Hair follicle dermal papilla cell (primary cell): ENCODE measurements around the gene SHCBP1. TPM values are rescaled to one million over a fixed set of nuclear protein-coding genes. Genes with fewer than 3 reads are reported as not detected.

Experiments used
- small RNA-seq: library from RNA; depleted of rRNA; stranded (forward); fragments of <200 nt; gene quantifications from one replicate; pipeline ENCODE3, GENCODE V24; 2012
- total RNA-seq: library from RNA; depleted of rRNA; stranded (reverse); fragments of >200 nt; gene quantifications from 2 replicates; pipeline ENCODE4 v1.2.3, GENCODE V29; 2012

Gene SHCBP1, protein sequence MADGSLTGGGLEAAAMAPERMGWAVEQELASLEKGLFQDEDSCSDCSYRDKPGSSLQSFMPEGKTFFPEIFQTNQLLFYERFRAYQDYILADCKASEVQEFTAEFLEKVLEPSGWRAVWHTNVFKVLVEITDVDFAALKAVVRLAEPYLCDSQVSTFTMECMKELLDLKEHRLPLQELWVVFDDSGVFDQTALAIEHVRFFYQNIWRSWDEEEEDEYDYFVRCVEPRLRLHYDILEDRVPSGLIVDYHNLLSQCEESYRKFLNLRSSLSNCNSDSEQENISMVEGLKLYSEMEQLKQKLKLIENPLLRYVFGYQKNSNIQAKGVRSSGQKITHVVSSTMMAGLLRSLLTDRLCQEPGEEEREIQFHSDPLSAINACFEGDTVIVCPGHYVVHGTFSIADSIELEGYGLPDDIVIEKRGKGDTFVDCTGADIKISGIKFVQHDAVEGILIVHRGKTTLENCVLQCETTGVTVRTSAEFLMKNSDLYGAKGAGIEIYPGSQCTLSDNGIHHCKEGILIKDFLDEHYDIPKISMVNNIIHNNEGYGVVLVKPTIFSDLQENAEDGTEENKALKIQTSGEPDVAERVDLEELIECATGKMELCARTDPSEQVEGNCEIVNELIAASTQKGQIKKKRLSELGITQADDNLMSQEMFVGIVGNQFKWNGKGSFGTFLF
- 1.5 and 2.7 TPM in 2 replicates for total RNA-seq

DNA sequence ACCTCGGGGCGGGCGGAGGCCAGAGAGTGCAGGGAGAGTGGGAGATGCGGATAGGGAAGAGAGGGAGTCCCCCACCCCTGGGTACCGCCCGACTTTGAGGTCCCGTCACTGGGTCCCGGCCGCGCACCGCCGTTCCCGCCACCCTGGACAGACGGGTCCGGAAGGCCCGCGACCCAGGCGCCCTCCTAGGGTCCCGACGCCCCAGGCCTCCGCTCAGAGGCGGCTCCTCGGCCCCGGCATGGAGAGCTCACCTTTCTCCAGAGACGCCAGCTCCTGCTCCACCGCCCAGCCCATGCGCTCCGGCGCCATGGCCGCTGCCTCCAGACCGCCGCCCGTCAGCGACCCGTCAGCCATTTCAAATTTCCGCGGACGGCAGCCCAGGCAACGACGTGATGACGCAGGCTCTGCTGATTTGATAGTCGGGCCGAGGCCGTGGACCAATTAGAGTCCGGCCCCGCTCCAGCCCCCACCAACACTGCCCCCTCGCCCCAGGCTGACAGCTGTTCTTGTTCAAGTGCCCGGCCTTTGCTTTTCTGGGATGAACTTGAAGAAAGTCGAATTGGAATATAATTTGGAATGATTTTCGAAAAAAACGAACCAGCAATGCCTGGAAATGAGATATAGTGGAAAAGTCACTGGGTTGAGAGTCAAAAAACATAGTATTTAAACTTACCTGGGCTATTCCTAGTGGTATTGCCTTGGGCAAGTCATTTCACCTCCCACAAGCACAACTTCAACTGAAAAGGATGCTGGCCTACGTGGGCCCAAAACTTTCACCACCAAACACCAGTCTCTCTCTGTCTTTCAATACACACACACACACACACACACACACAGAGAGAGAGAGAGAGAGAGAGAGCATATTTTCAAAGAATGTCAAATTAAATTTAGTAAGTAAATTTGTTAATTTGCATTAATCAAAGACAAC is at the start of gene SHCBP1:
SHCBP1 (minus strand) TSS at position 374 of the 928 bp plus-strand sequence; CDS start at position 354, 20 bp downstream.

Small RNAs within 50 kb of the gene (small RNA-seq; reads per million reads assigned to genes)
- not detected for gene RNU6-845P

Other genes starting within 250 kb of the SHCBP1 start
- 132 and 157 TPM in 2 replicates for gene VPS35, start 67.8 kb upstream of the SHCBP1 start, total RNA-seq
- gene ORC6, start 68.3 kb upstream of the SHCBP1 start, total RNA-seq, result 1.5 and 1.8 TPM in 2 replicates
- 0.12 and 0.16 TPM in 2 replicates for gene MYLK3, start 127.0 kb upstream of the SHCBP1 start, total RNA-seq
- 5.5 and 6.0 TPM in 2 replicates for gene C16orf87, start 209.8 kb upstream of the SHCBP1 start, total RNA-seq